Prostate gland (tissue), 2 donors: ENCODE measurements around the gene RIMS1.

Experiments used
- POLR2AphosphoS5 ChIP-seq: sonication (generic); formaldehyde crosslinking; IDR thresholded peaks from one replicate; pipeline ENCODE4 v1.6.1; 2017; ENCODE audit warnings: antibody characterized with exemption
- TF ChIP-seq, protein P1 (sequence below), 4 experiments: fragments of 200-600 bp in 2 of 4; fragments of 450-650 bp in 2 of 4; sonication (generic) in 2 of 4; IDR thresholded peaks; 1 replicate in 3 of 4; 2 replicates in 1 of 4; pipeline ENCODE4 v1.5.1; 2016 to 2019; ENCODE audit warnings: antibody characterized with exemption in 4 of 4, mild to moderate bottlenecking in 2 of 4, moderate library complexity in 2 of 4

DNA sequence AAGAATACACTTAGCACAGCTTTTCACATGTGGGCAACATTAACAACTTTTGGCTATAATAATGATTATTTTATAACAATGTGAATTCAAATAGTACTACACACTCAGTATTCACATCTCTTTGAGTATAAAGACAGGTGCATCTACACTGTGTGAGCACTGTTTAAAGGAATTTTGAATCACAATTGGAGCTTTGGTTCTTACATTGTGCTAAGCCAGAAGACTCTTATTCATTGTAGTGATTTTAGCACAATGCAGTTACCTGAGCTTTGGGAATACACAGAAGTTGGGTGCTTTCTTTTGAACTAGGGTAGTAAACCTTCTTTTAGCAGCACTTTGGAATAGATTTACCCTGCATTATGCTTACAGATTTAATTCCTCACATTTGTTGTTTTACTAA, 20.5 kb downstream of the RIMS1 start:
- TF ChIP-seq, protein P1, sequence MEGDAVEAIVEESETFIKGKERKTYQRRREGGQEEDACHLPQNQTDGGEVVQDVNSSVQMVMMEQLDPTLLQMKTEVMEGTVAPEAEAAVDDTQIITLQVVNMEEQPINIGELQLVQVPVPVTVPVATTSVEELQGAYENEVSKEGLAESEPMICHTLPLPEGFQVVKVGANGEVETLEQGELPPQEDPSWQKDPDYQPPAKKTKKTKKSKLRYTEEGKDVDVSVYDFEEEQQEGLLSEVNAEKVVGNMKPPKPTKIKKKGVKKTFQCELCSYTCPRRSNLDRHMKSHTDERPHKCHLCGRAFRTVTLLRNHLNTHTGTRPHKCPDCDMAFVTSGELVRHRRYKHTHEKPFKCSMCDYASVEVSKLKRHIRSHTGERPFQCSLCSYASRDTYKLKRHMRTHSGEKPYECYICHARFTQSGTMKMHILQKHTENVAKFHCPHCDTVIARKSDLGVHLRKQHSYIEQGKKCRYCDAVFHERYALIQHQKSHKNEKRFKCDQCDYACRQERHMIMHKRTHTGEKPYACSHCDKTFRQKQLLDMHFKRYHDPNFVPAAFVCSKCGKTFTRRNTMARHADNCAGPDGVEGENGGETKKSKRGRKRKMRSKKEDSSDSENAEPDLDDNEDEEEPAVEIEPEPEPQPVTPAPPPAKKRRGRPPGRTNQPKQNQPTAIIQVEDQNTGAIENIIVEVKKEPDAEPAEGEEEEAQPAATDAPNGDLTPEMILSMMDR (IDR thresholded peaks at IDR 0.05): no peak
- no peak for TF ChIP-seq POLR2AphosphoS5
